ENCODE measurements around the gene PCSK2. TPM values are rescaled to one million over a fixed set of nuclear protein-coding genes. Genes with fewer than 3 reads are reported as not detected.

The PCSK2 gene
- total RNA-seq, 6 experiments from 2014 or later, result not detected

DNA sequence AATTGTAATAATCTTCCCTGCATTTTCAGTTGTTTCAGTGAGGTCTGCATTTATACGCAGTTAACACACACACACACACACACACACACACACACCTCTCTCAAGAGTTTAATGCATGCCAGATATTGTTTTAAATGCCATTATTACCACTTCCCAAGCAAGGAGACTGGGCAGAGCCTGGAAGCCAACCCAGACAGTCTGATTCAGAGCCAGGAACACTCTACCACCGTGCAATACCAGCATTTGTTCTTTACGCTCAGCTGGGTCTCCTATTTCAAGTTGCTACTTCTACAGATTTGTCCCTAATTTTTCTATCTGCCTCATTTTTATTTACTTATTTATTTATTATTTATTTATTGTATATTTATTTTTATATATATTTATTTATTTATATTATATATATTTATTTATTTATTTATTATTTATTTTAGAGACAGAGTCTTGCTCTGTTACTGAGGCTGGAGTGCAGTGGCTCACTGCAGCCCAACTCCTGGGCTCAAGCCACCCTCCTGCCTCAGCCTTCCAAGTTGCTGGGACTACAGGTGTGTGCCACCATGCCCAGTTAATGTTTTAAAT is 68.4 kb downstream of the PCSK2 start:
- no peak for DNase-seq
- no peaks in the 10 kb centered on the region for H3K4me1 Mint-ChIP-seq (ENCODE audit: low read depth)
- no peak overlapping the region for H3K27ac Mint-ChIP-seq
- H3K9me3 Mint-ChIP-seq, result peaks cover 6% of the 10 kb centered on the region; the same call in 1 of the 2 replicates
- no peak for TF ChIP-seq CTCF (IDR thresholded peaks at IDR 0.05)
- H3K27me3 Mint-ChIP-seq (ENCODE audit: insufficient read depth), result no peaks in the 10 kb centered on the region
- H3K36me3 Mint-ChIP-seq (ENCODE audit: low read depth), result no peaks in the 10 kb centered on the region
- no peak overlapping the region for H3K4me3 Mint-ChIP-seq

- peaks cover 8% of the 10 kb centered on the region; the same call in 1 of the 2 replicates for H3K9me3 Mint-ChIP-seq
- H3K27ac Mint-ChIP-seq, result no peak overlapping the region
- no peaks in the 10 kb centered on the region for H3K27me3 Mint-ChIP-seq (ENCODE audit: insufficient read depth)
- no peaks in the 10 kb centered on the region for H3K4me1 Mint-ChIP-seq (ENCODE audit: low read depth)
- no peak overlapping the region for H3K4me3 Mint-ChIP-seq
- no peaks in the 10 kb centered on the region for H3K36me3 Mint-ChIP-seq (ENCODE audit: low read depth)
- no peak for DNase-seq
- no peak for TF ChIP-seq CTCF (IDR thresholded peaks at IDR 0.05)
Measured at GRCh38 chr20:17295991-17296390, 69.2 kb downstream of the PCSK2 start.

DNA sequence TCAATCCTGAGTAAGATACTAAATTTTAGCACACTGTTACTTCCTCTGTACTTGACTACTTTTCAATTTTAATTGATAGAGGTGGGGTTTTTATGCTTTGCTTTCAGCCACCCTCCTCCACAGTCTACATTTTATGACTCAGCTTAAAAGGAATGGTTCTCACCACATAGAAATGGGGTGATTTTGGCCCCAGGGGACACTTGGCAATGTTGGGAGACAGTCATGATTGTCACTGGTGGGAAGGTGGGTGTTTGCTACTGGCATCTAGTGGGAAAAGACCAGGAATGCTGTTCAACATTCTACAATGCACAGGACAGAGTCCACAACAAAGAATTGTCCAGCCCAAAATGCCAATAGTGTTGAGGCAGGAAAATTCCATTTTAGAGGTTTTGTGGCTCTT is 71.3 kb downstream of the PCSK2 start:
- H3K4me3 Mint-ChIP-seq, result no peak overlapping the region
- no peak for DNase-seq
- H3K4me1 Mint-ChIP-seq (ENCODE audit: low read depth), result no peaks in the 10 kb centered on the region
- no peak for TF ChIP-seq CTCF (IDR thresholded peaks at IDR 0.05)
- H3K27me3 Mint-ChIP-seq (ENCODE audit: insufficient read depth), result no peaks in the 10 kb centered on the region
- H3K36me3 Mint-ChIP-seq (ENCODE audit: low read depth), result no peaks in the 10 kb centered on the region
- H3K9me3 Mint-ChIP-seq, result peaks cover 10% of the 10 kb centered on the region; the same call in 1 of the 2 replicates
- no peak overlapping the region for H3K27ac Mint-ChIP-seq

DNA sequence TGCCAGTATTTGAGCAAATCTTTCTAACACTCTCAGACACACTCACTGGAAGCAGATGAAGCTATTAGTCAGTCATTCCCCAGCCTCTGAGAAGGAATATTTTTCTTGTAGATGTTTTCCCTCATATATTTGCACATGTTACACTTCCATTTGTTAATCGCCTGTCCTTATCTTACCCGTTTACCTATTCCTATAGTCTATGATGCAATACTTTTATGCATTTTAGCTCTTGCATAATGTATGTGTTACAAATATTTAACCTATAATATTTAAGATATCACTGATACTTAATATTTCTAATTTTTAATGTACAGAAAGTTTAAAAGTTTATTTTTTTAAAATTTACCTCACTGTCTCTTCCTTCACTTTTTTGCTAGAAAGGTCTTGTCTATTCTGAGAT is 71.9 kb downstream of the PCSK2 start:
- no peak for DNase-seq
- H3K36me3 Mint-ChIP-seq (ENCODE audit: low read depth), result no peaks in the 10 kb centered on the region
- no peaks in the 10 kb centered on the region for H3K4me1 Mint-ChIP-seq (ENCODE audit: low read depth)
- TF ChIP-seq CTCF (IDR thresholded peaks at IDR 0.05), result no peak
- peaks cover 10% of the 10 kb centered on the region; the same call in 1 of the 2 replicates for H3K9me3 Mint-ChIP-seq
- no peak overlapping the region for H3K27ac Mint-ChIP-seq
- no peak overlapping the region for H3K4me3 Mint-ChIP-seq
- no peaks in the 10 kb centered on the region for H3K27me3 Mint-ChIP-seq (ENCODE audit: insufficient read depth)

- Mint-ChIP-seq H3K27me3 (ENCODE audit: insufficient read depth) (no peaks in the 10 kb centered on the region), H3K36me3 (ENCODE audit: low read depth) (no peaks in the 10 kb centered on the region), H3K4me1 (ENCODE audit: low read depth) (no peaks in the 10 kb centered on the region), H3K27ac (no peak overlapping the region), H3K9me3 (peaks cover 12% of the 10 kb centered on the region), H3K4me3 (no peak overlapping the region)
- no peak for TF ChIP-seq CTCF (IDR thresholded peaks at IDR 0.05)
- DNase-seq, result no peak
Measured at GRCh38 chr20:17300113-17300512, 73.3 kb downstream of the PCSK2 start.

Measured in HFFc6 (cell line).